HUES64 (cell line): ENCODE data around the gene BTBD9.
"Not testable (repeated sequence)": the region's sequence is repeated elsewhere in the genome, so short reads cannot be mapped to it uniquely, and the experiment has no call there.

ENCODE experiments used
- H3K27ac ChIP-seq: 2 replicates; pipeline ENCODE4 v1.7.0; 2013; ENCODE audit warnings: low read depth, low read length, inconsistent platforms
- H3K27me3 ChIP-seq: 2 replicates; pipeline ENCODE4 v1.6.1; 2013; ENCODE audit warnings: mild to moderate bottlenecking, low read length; ENCODE audit not compliant: insufficient read depth
- H3K36me3 ChIP-seq: 2 replicates; pipeline ENCODE4 v1.6.1; 2013; ENCODE audit warnings: mild to moderate bottlenecking, low read length; ENCODE audit not compliant: insufficient read depth
- H3K4me1 ChIP-seq: 2 replicates; pipeline ENCODE4 v1.6.1; 2013; ENCODE audit warnings: mild to moderate bottlenecking, low read length, moderate library complexity; ENCODE audit not compliant: insufficient read depth
- H3K4me3 ChIP-seq: 2 replicates; pipeline ENCODE4 v1.5.1; 2013; ENCODE audit warnings: mild to moderate bottlenecking, low read length, moderate library complexity
- H3K9ac ChIP-seq: 2 replicates; pipeline ENCODE4 v1.6.1; 2013; ENCODE audit warnings: mild to moderate bottlenecking, low read depth, low read length
- H3K9me3 ChIP-seq: 2 replicates; pipeline ENCODE4 v1.6.1; 2013; ENCODE audit warnings: low read depth, low read length; ENCODE audit not compliant: insufficient read depth
- WGBS: fragments of 150-250, 120-280 bp; methylation state at CpG from one replicate; pipeline ENCODE4 v1.1.7; 2013; ENCODE audit warnings: missing lambda C conversion rate; 5-methylcytosine and 5-hydroxymethylcytosine counted together

Gene BTBD9

DNA sequence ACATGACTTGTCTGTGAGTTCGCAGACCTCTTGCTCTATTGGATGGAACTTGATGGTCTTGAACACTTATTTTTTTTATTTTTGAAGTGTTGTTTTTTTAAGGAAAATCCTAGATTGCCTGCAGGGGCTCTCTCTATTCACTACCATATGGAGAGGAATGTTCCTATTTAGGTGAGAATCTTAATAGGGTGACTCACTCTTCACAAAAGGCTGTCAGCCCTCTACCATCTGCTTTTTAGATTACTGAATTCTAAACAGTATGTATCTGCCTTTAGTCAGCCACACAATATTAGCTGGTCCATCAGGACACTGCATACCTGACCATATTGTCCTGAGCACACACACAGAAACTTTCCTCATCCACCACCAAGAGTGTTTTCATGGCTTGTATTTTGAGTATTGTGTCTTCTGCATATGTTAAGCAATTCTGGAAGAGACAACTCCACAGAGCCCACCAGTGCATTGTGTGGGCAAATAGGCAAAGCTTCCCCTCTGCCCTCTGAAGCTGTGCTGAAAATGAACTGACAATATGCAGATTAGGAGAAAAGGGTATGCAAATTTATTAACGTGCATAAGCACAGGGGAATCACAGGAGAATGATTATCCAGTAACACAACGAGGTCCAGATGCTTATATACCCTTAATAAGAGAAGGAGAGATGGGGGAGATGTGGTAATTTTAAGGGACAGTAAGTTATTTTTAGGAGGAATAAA lies 6.6 kb upstream of the BTBD9 start:
- Histone ChIP-seq H3K27me3 (no peaks in the 10 kb centered on the region), H3K4me3 (no peak overlapping the region), H3K4me1 (peaks cover 8% of the 10 kb centered on the region; the same call in 1 of the 2 replicates), H3K27ac (no peak overlapping the region; the same call in 1 of the 2 replicates), H3K9ac (no peak overlapping the region), H3K36me3 (no peaks in the 10 kb centered on the region), H3K9me3 (no peaks in the 10 kb centered on the region)
- 72% methylated on average over 3 of the region's 3 CpGs for WGBS

- no peak overlapping the region for H3K27ac ChIP-seq
- no peaks in the 10 kb centered on the region for H3K36me3 ChIP-seq
- no peaks in the 10 kb centered on the region for H3K27me3 ChIP-seq
- 100% methylated on average over 1 of the region's 1 CpG for WGBS
- H3K4me3 ChIP-seq: no peak overlapping the region
- peaks cover 12% of the 10 kb centered on the region for H3K4me1 ChIP-seq
- no peak overlapping the region for H3K9ac ChIP-seq
- H3K9me3 ChIP-seq: no peaks in the 10 kb centered on the region
These were observed 5.2 kb upstream of the BTBD9 start for GRCh38 chr6:38644951-38645350.

- no peaks in the 10 kb centered on the region for H3K9me3 ChIP-seq
- peak overlapping the region; percentile 88 for H3K9ac ChIP-seq
- 34% methylated on average over 32 of the region's 32 CpGs for WGBS
- H3K27ac ChIP-seq: peak overlapping the region; percentile 89
- no peaks in the 10 kb centered on the region; the same call in 1 of the 2 replicates for H3K27me3 ChIP-seq
- peak overlapping the region; percentile 97 for H3K4me3 ChIP-seq
- H3K36me3 ChIP-seq: no peaks in the 10 kb centered on the region
- H3K4me1 ChIP-seq: peaks cover 10% of the 10 kb centered on the region
These were observed 634 bp upstream of the BTBD9 start for GRCh38 chr6:38640216-38640909.

DNA sequence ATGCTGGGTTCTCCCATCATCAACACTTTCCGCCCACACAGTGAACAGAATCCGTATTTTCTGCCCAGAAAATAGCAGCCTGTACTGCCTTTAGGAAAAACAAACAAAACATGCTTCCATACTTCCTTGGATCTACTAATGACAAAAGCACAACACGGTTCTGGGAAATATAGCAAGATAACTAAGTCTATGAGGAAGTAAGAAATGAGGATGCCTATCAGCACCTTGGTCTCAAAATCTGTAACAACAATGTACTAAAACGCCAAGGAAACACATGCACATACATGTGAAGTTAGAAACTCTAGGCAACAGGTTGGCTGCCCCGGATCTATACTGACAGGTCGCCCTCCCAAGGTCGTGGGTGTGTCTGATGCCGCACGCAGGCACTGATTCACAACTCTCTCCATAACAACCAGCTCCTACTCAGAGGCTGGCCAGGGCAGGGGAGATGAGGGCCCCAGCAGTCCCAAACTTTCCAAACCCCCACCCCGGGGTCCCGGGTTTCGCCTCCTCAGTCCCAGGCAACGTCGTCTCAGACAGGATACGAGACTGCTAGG lies 710 bp downstream of the BTBD9 start:
- H3K27ac ChIP-seq: peak overlapping the region; percentile 89; the same call in 1 of the 2 replicates
- H3K27me3 ChIP-seq: no peaks in the 10 kb centered on the region; the same call in 1 of the 2 replicates
- H3K9me3 ChIP-seq: no peaks in the 10 kb centered on the region
- peaks cover 10% of the 10 kb centered on the region for H3K4me1 ChIP-seq
- WGBS: 7% methylated on average over 14 of the region's 15 CpGs
- H3K36me3 ChIP-seq: no peaks in the 10 kb centered on the region
- peak overlapping the region; percentile 88 for H3K9ac ChIP-seq
- peak overlapping the region; percentile 97 for H3K4me3 ChIP-seq

GRCh38 chr6:38637756-38638155 lies 2.0 kb downstream of the BTBD9 start:
- Histone ChIP-seq H3K4me1 (peaks cover 10% of the 10 kb centered on the region), H3K9me3 (no peaks in the 10 kb centered on the region), H3K27ac (no peak overlapping the region), H3K9ac (no peak overlapping the region), H3K36me3 (no peaks in the 10 kb centered on the region), H3K4me3 (no peak overlapping the region), H3K27me3 (no peaks in the 10 kb centered on the region; the same call in 1 of the 2 replicates)
- WGBS: 81% methylated on average over 4 of the region's 5 CpGs

DNA sequence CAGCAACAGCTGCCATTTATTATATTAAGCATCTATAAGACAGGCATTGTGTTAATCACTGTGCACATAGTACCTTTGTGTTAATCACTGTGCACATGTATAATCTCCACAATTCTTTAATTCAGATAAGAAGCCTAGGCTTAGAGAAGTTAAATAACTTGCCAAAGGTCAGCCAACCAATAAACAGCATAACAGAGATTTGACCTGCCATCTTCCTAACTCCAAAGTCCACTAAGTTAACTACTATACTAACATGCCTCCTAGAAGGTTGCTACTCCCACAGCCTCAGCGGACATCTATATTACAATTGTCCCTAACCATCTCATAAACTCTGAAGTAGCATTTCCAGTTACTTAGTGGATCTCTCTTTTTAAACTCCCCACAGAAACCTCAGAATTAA lies 3.7 kb downstream of the BTBD9 start:
- H3K9ac ChIP-seq: no peak overlapping the region
- no peaks in the 10 kb centered on the region for H3K9me3 ChIP-seq
- H3K27ac ChIP-seq: no peak overlapping the region
- WGBS: 97% methylated on average over 1 of the region's 1 CpG
- H3K4me3 ChIP-seq: no peak overlapping the region
- peaks cover 10% of the 10 kb centered on the region for H3K4me1 ChIP-seq
- no peaks in the 10 kb centered on the region; the same call in 1 of the 2 replicates for H3K27me3 ChIP-seq
- no peaks in the 10 kb centered on the region for H3K36me3 ChIP-seq

GRCh38 chr6:38634518-38634917 lies 5.2 kb downstream of the BTBD9 start:
- Histone ChIP-seq H3K4me1 (peaks cover 6% of the 10 kb centered on the region; the same call in 1 of the 2 replicates), H3K4me3 (no peak overlapping the region)
- WGBS: 100% methylated on average over 1 of the region's 1 CpG

GRCh38 chr6:38632490-38632889 lies 7.2 kb downstream of the BTBD9 start:
- Histone ChIP-seq H3K27me3 (no peaks in the 10 kb centered on the region; the same call in 1 of the 2 replicates), H3K4me3 (no peak overlapping the region), H3K36me3 (no peaks in the 10 kb centered on the region), H3K4me1 (no peaks in the 10 kb centered on the region), H3K9ac (no peak overlapping the region), H3K9me3 (no peaks in the 10 kb centered on the region), H3K27ac (no peak overlapping the region)
- WGBS: 100% methylated on average over 1 of the region's 1 CpG

More at GRCh38 chr6:38634518-38634917, 5.2 kb downstream of the BTBD9 start:
- Histone ChIP-seq H3K36me3 (no peaks in the 10 kb centered on the region), H3K27me3 (no peaks in the 10 kb centered on the region; the same call in 1 of the 2 replicates), H3K9ac (no peak overlapping the region), H3K27ac (no peak overlapping the region), H3K9me3 (no peaks in the 10 kb centered on the region)

DNA sequence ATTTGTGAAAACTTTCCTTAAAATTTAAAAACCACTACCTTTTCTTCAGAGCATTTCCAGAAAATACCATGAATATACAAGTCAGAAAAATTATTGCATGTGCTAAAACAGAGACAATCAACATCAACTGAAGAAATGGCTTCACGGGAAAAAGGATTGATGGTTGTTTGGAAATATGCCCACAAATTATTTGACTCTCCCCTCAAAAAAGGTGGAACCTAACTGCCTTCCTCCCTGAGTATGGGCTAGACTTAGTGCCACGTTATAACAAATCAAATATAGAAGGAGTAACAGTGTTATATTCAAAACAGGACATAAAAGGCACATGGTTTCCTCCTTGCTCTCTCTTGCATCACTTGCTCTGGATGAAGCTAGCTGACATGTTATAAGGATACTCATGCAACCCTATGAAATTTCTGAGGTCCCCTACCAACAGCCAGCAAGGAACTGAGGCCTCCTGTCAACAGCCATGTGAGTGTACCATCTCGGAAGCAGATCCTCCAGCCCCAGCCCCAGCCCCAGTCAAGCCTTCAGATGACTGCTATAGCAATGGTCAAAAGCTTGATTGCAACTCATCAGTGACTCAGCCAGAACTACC lies 8.4 kb downstream of the BTBD9 start:
- no peak overlapping the region for H3K4me3 ChIP-seq
- H3K9ac ChIP-seq: no peak overlapping the region
- WGBS: 94% methylated on average over 2 of the region's 3 CpGs
- no peaks in the 10 kb centered on the region for H3K36me3 ChIP-seq
- no peaks in the 10 kb centered on the region for H3K9me3 ChIP-seq
- no peaks in the 10 kb centered on the region for H3K4me1 ChIP-seq
- H3K27ac ChIP-seq: no peak overlapping the region
- H3K27me3 ChIP-seq: no peaks in the 10 kb centered on the region; the same call in 1 of the 2 replicates

DNA sequence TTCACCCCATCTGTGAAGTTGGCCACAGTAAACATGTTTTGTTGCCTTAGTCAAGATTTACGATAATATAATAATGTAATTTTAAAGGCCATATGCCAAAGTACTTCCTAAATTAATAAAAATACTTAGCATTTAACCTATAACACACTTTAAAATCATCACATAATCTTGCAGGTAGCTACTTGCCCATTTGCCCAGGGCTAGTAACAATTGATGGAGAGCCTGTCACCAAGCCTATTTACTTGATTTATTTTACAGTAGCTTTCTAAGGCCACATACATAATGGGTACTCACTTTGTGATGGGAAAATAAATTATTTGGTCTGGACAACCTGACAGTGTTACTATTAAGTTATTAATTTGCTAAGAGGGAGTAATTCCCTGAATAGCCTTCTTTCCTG lies 14.5 kb downstream of the BTBD9 start:
- H3K36me3 ChIP-seq: no peaks in the 10 kb centered on the region
- H3K9me3 ChIP-seq: peaks cover 4% of the 10 kb centered on the region; the same call in 1 of the 2 replicates
- no peaks in the 10 kb centered on the region for H3K4me1 ChIP-seq
- no peak overlapping the region for H3K9ac ChIP-seq
- H3K4me3 ChIP-seq: no peak overlapping the region
- no peak overlapping the region for H3K27ac ChIP-seq
- 100% methylated on average over 1 of the region's 1 CpG for WGBS
- H3K27me3 ChIP-seq: no peaks in the 10 kb centered on the region

GRCh38 chr6:38619342-38619741 lies 20.4 kb downstream of the BTBD9 start:
- not testable (repeated sequence) for H3K36me3 ChIP-seq, H3K27ac ChIP-seq, H3K4me3 ChIP-seq, H3K9me3 ChIP-seq, H3K9ac ChIP-seq, H3K27me3 ChIP-seq
- 91% methylated on average over 1 of the region's 1 CpG for WGBS
- H3K4me1 ChIP-seq: peaks cover 13% of the 10 kb centered on the region; the same call in 1 of the 2 replicates
